ENCODE results near the gene HILPDA.
"Not testable (repeated sequence)": the region's sequence is repeated elsewhere in the genome, so short reads cannot be mapped to it uniquely, and the experiment has no call there.

DNA sequence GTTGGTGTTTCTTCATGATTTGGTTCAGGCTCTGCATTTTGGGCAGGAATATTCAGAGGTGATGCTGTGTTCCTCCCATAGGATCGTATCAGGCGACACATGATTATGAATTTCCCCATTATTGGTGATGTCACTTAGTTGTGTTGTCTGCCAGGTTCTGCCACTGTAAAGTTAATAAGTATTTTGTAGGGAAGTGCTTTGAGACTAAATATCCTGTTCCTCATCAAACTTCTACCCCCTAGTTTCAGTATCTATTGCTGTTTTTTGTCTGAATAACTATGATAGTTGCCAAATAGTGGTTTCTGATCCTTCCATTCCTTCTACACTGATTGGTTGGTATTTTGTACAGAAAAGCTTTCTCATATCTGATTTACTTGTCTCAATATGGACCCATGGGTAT lies 49.7 kb downstream of the HILPDA start:
- TF ChIP-seq, protein P1, sequence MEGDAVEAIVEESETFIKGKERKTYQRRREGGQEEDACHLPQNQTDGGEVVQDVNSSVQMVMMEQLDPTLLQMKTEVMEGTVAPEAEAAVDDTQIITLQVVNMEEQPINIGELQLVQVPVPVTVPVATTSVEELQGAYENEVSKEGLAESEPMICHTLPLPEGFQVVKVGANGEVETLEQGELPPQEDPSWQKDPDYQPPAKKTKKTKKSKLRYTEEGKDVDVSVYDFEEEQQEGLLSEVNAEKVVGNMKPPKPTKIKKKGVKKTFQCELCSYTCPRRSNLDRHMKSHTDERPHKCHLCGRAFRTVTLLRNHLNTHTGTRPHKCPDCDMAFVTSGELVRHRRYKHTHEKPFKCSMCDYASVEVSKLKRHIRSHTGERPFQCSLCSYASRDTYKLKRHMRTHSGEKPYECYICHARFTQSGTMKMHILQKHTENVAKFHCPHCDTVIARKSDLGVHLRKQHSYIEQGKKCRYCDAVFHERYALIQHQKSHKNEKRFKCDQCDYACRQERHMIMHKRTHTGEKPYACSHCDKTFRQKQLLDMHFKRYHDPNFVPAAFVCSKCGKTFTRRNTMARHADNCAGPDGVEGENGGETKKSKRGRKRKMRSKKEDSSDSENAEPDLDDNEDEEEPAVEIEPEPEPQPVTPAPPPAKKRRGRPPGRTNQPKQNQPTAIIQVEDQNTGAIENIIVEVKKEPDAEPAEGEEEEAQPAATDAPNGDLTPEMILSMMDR (IDR thresholded peaks at IDR 0.05): not testable (repeated sequence)
- not testable (repeated sequence) for TF ChIP-seq POLR2A (IDR thresholded peaks at IDR 0.05)
